ENCODE data around the gene P4HB. TPM values are rescaled to one million over a fixed set of nuclear protein-coding genes. Genes with fewer than 3 reads are reported as not detected.

P4HB gene
- total and polyA plus RNA-seq, 2 donors (not counting 1 experiment from before 2014, with no cell fraction given): 109 to 1,034 TPM

GRCh38 chr17:81824595-81824994 lies 35.7 kb downstream of the P4HB start:
- no peak overlapping the region for H3K4me3 ChIP-seq (replicated peaks in 1 of 4; ENCODE audit: control extremely low read depth in 1 of 4, insufficient read depth in 1 of 4, low read depth in 3 of 4, low read length in 4 of 4)
- TF ChIP-seq CTCF (conservative IDR thresholded peaks at IDR 0.05 in 1 of 2, IDR thresholded peaks at IDR 0.05 in 1 of 2; ENCODE audit: low read depth in 1 of 2, low read length in 2 of 2) (no peak), EZH2 (IDR thresholded peaks at IDR 0.05; ENCODE audit: low read length, missing control alignments) (no peak)
- peaks cover 4% of the 10 kb centered on the region for H3K4me1 ChIP-seq (ENCODE audit: control insufficient read depth, extremely low read depth, insufficient read depth, low read length)

GRCh38 chr17:81823820-81824550 lies 36.4 kb downstream of the P4HB start:
- H3K36me3 ChIP-seq (ENCODE audit: control insufficient read depth, insufficient read depth, low read length): peaks cover 4% of the 10 kb centered on the region
- H3K9ac ChIP-seq (ENCODE audit: insufficient read depth, low read length): no peak overlapping the region
- H3K9me3 ChIP-seq (ENCODE audit: control insufficient read depth, insufficient read depth, low read depth, low read length): no peaks in the 10 kb centered on the region
- peaks cover 4% of the 10 kb centered on the region for H3K4me1 ChIP-seq (ENCODE audit: control insufficient read depth, extremely low read depth, insufficient read depth, low read length)
- peaks cover 3% of the 10 kb centered on the region for H3K79me2 ChIP-seq (ENCODE audit: control insufficient read depth, insufficient read depth, low read length)
- no peak for TF ChIP-seq CTCF (conservative IDR thresholded peaks at IDR 0.05 in 1 of 2, IDR thresholded peaks at IDR 0.05 in 1 of 2; ENCODE audit: low read depth in 1 of 2, low read length in 2 of 2)
- TF ChIP-seq EZH2 (IDR thresholded peaks at IDR 0.05; ENCODE audit: low read length, missing control alignments): no peak
- no peaks in the 10 kb centered on the region for H3K27me3 ChIP-seq (ENCODE audit: control insufficient read depth, insufficient read depth, low read length)
- H3K4me2 ChIP-seq (ENCODE audit: extremely low read depth, insufficient read depth, low read length): no peak overlapping the region
- H3K27ac ChIP-seq (ENCODE audit: insufficient read depth, low read length): no peak overlapping the region
- no peak overlapping the region for H2AFZ ChIP-seq (ENCODE audit: low read length)
- no peak overlapping the region for H3K4me3 ChIP-seq (replicated peaks in 1 of 4; ENCODE audit: control extremely low read depth in 1 of 4, insufficient read depth in 1 of 4, low read depth in 3 of 4, low read length in 4 of 4)
- H4K20me1 ChIP-seq (ENCODE audit: control insufficient read depth, extremely low read depth, insufficient read depth, low read length): no peaks in the 10 kb centered on the region
- no peak for DNase-seq (ENCODE audit: low read depth in 2 of 2)

More at GRCh38 chr17:81824595-81824994, 35.7 kb downstream of the P4HB start:
- peaks cover 4% of the 10 kb centered on the region for H3K36me3 ChIP-seq (ENCODE audit: control insufficient read depth, insufficient read depth, low read length)
- H2AFZ ChIP-seq (ENCODE audit: low read length): no peak overlapping the region
- no peak overlapping the region for H3K27ac ChIP-seq (ENCODE audit: insufficient read depth, low read length)
- no peaks in the 10 kb centered on the region for H4K20me1 ChIP-seq (ENCODE audit: control insufficient read depth, extremely low read depth, insufficient read depth, low read length)
- no peak for DNase-seq (ENCODE audit: low read depth in 2 of 2)
- H3K27me3 ChIP-seq (ENCODE audit: control insufficient read depth, insufficient read depth, low read length): no peaks in the 10 kb centered on the region
- no peak overlapping the region for H3K4me2 ChIP-seq (ENCODE audit: extremely low read depth, insufficient read depth, low read length)
- no peaks in the 10 kb centered on the region for H3K9me3 ChIP-seq (ENCODE audit: control insufficient read depth, insufficient read depth, low read depth, low read length)
- H3K79me2 ChIP-seq (ENCODE audit: control insufficient read depth, insufficient read depth, low read length): peaks cover 3% of the 10 kb centered on the region
- no peak overlapping the region for H3K9ac ChIP-seq (ENCODE audit: insufficient read depth, low read length)

GRCh38 chr17:81822996-81823819 lies 37.1 kb downstream of the P4HB start:
- no peak overlapping the region for H3K9ac ChIP-seq (ENCODE audit: insufficient read depth, low read length)
- no peak for DNase-seq (ENCODE audit: low read depth in 2 of 2)
- peaks cover 4% of the 10 kb centered on the region for H3K36me3 ChIP-seq (ENCODE audit: control insufficient read depth, insufficient read depth, low read length)
- no peaks in the 10 kb centered on the region for H3K79me2 ChIP-seq (ENCODE audit: control insufficient read depth, insufficient read depth, low read length)
- no peak overlapping the region for H3K4me2 ChIP-seq (ENCODE audit: extremely low read depth, insufficient read depth, low read length)
- no peak overlapping the region for H3K27ac ChIP-seq (ENCODE audit: insufficient read depth, low read length)
- no peak overlapping the region for H2AFZ ChIP-seq (ENCODE audit: low read length)
- TF ChIP-seq CTCF (conservative IDR thresholded peaks at IDR 0.05 in 1 of 2, IDR thresholded peaks at IDR 0.05 in 1 of 2; ENCODE audit: low read depth in 1 of 2, low read length in 2 of 2) (no peak), EZH2 (IDR thresholded peaks at IDR 0.05; ENCODE audit: low read length, missing control alignments) (no peak)
- H4K20me1 ChIP-seq (ENCODE audit: control insufficient read depth, extremely low read depth, insufficient read depth, low read length): no peaks in the 10 kb centered on the region
- H3K27me3 ChIP-seq (ENCODE audit: control insufficient read depth, insufficient read depth, low read length): no peaks in the 10 kb centered on the region
- no peaks in the 10 kb centered on the region for H3K9me3 ChIP-seq (ENCODE audit: control insufficient read depth, insufficient read depth, low read depth, low read length)
- H3K4me1 ChIP-seq (ENCODE audit: control insufficient read depth, extremely low read depth, insufficient read depth, low read length): peaks cover 4% of the 10 kb centered on the region
- no peak overlapping the region for H3K4me3 ChIP-seq (replicated peaks in 1 of 4; ENCODE audit: control extremely low read depth in 1 of 4, insufficient read depth in 1 of 4, low read depth in 3 of 4, low read length in 4 of 4)
